ENCODE data around the gene MT1E. TPM values are rescaled to one million over a fixed set of nuclear protein-coding genes. Genes with fewer than 3 reads are reported as not detected.
"Not testable (repeated sequence)": the region's sequence is repeated elsewhere in the genome, so short reads cannot be mapped to it uniquely, and the experiment has no call there.

Gene MT1E
- total RNA-seq (1 to 10 TPM; 1.3 to 1.6 TPM), polyA plus RNA-seq (10 to 100 TPM in 2 of 3 donors, 1 to 10 TPM in 1; 7.1 to 21.9 (median 10.5) TPM), total RNA-seq (0 to 4.0 (median 0.54) reads per million in 6 experiments)

DNA sequence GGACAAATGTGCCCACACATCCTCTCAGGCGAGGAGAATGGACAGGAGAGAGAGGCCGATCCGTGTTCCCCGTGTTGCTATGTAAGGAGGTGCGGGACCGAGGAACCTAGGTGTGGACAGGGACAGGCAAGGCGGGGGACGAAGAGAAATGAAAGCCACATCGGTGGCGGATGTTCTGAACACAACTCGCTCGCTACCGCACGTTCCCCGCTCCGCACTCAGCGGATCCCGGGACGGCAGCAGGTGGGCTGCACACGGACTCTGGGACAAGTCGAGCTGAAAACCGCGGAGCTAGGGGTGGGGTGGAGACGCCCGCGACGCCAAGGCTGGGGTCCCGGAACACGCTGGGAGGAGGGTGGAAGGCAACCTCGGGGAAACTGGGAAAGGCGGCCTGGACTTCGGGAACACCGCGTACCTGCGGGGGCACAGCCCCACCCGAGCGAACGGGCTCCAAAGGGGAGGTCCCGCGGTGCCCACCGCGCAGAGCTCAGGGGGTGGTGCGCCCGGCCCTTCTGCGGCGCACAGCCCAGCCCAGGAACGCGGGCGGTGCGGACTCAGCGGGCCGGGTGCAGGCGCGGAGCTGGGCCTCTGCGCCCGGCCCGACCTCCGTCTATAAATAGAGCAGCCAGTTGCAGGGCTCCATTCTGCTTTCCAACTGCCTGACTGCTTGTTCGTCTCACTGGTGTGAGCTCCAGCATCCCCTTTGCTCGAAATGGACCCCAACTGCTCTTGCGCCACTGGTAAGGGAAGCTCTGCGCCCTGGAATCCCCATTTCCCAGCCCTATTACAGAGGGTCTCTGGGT is at the start of gene MT1E:
TSS of gene MT1E (plus strand) at position 642 of the 803 bp plus-strand sequence. CDS start at position 713, 71 bp downstream.
- H3K4me1 Mint-ChIP-seq: peaks cover 10 to 21% (median 17%) of the 10 kb centered on the region in 4 donors
- H3K27ac Mint-ChIP-seq: peak within 1 kb of the TSS; percentile 65 to 93 (median 84)
- H3K27me3 Mint-ChIP-seq: peaks cover 0 to 14% (median 5%) of the 10 kb centered on the region in 5 donors
- ATAC-seq (peak; percentile 90 to 93), DNase-seq (peak in 7 of 10 donors; percentile 16 to 50 (median 38))
- H3K9me3 Mint-ChIP-seq: no peaks in the 10 kb centered on the region
- peaks cover 0 to 2% (median 0%) of the 10 kb centered on the region in 3 donors for H3K36me3 Mint-ChIP-seq
- POLR2A ChIA-PET: interaction anchor here (0.7 to 6.7 kb wide), 5 partner anchors 15 to 20 kb away, joined by 3 to 50 read pairs (median 4); partner anchors contain the start of gene MT2A
- H3K4me3 Mint-ChIP-seq: peak within 1 kb of the TSS; percentile 85 to 95 (median 90)

DNA sequence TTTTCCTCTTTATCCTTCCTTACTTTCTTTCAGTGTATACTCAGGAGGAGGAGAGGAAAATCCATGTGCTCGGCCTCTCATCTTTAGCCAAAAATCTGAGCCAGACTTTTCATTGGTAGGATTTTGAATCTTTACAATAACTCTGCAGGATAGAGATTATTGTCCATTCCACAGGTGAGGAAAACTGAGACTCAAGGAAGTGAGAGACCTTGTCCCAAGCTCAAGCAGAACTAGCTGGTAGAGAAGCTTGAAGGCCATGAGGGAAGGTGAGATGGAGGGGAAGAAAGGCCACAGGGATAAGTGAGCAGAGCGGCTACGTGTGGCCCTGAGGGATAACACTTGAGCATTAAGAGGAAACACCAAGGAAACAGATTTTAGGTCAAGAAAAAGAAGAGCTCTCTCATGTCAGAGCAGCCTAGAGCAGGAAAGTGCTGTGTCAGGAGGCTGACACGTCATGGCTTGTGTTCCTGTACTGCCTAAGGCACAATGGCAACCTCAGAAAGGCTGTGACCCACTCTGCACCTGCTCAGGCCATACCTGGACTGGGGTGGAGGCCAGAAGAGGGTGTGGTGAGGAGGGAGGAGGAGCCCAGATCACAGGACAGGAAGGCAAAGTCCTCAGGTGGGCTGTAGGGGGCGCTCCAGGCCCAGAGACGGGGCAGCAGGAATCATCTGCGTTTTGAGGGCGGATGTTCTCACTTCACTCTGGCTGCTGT is 48.8 kb upstream of the MT1E start:
- H3K4me3 Mint-ChIP-seq: no peak overlapping the region
- DNase-seq (peak; percentile 78 to 93 (median 88)), ATAC-seq (peak; percentile 100)
- POLR2A ChIA-PET: interaction anchor here (0.6 to 2.6 kb wide), 10 partner anchors 24 to 137 kb away, joined by 3 to 16 read pairs (median 3); no protein-coding TSS in a partner anchor
- H3K27me3 Mint-ChIP-seq: no peaks in the 10 kb centered on the region
- H3K9me3 Mint-ChIP-seq: peaks cover 0 to 9% (median 0%) of the 10 kb centered on the region in 9 donors
- H3K4me1 Mint-ChIP-seq: peaks cover 6 to 10% (median 6%) of the 10 kb centered on the region in 4 donors
- H3K36me3 Mint-ChIP-seq: no peaks in the 10 kb centered on the region
- H3K27ac Mint-ChIP-seq: peak overlapping the region in 8 of 10 donors; percentile 38 to 89 (median 74)

DNA sequence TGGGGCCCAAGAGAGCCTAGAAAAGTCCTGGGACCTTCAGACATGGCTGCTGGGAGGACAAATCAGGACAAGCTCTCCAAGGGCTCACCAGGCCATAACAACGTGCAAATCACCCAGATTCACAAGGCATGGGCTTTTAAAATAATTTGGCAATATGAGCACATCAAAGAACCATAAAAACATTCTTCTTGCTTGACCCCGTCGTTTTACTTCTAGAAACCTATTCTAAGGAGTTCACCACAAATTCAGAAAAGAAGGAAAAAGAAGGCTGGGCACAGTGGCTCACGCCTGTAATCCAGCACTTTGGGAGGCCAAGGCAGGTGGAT is 48.3 kb upstream of the MT1E start:
- H3K9me3 Mint-ChIP-seq: peaks cover 0 to 9% (median 0%) of the 10 kb centered on the region in 9 donors
- DNase-seq: no peak
- peaks cover 6 to 10% (median 6%) of the 10 kb centered on the region in 4 donors for H3K4me1 Mint-ChIP-seq
- H3K27ac Mint-ChIP-seq: peak overlapping the region in 8 of 10 donors; percentile 38 to 89 (median 74)
- POLR2A ChIA-PET: interaction anchor here (0.6 to 2.6 kb wide), 8 partner anchors 24 to 136 kb away, joined by 3 to 16 read pairs (median 3); no protein-coding TSS in a partner anchor
- no peak overlapping the region for H3K4me3 Mint-ChIP-seq
- H3K36me3 Mint-ChIP-seq: no peaks in the 10 kb centered on the region
- ATAC-seq: no peak
- H3K27me3 Mint-ChIP-seq: no peaks in the 10 kb centered on the region

DNA sequence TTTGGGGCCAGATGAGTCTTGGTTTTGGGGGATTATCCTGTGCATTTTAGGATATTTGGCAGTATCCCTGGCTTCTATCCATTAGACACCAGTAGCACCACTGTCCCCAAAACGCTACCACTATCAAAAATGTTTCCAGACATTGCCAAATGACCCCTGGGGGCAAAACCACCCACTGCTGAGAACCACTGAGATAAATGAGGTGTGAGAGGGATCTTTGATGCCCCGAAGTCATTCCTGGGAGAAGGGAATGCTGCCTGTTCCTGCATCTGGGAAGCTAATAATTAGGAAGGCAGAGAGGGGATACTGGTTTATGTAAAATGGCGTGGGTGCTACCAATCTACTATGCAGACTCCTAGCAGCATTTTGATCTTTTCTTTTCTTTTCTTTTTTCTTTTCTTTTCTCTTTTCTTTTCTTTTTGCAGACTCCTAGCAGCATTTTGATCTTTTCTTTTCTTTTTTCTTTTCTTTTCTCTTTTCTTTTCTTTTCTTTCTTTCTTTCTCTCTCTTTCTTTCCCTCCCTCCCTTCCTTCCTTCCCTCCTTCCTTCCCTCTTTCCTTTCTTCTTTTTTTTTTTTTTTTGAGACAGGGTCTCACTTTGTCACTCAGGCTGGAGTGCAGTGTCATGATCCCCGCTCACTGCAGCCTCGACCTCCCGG is 45.1 kb upstream of the MT1E start:
- no peak for DNase-seq
- no peaks in the 10 kb centered on the region for H3K9me3 Mint-ChIP-seq
- H3K4me3 Mint-ChIP-seq: no peak overlapping the region
- peaks cover 6 to 10% (median 6%) of the 10 kb centered on the region in 4 donors for H3K4me1 Mint-ChIP-seq
- peaks cover 0 to 5% (median 0%) of the 10 kb centered on the region in 5 donors for H3K27me3 Mint-ChIP-seq
- H3K27ac Mint-ChIP-seq: peak overlapping the region in 1 of 10 donors; percentile 49
- H3K36me3 Mint-ChIP-seq: no peaks in the 10 kb centered on the region
- no peak for ATAC-seq
- POLR2A ChIA-PET: no interaction called here

DNA sequence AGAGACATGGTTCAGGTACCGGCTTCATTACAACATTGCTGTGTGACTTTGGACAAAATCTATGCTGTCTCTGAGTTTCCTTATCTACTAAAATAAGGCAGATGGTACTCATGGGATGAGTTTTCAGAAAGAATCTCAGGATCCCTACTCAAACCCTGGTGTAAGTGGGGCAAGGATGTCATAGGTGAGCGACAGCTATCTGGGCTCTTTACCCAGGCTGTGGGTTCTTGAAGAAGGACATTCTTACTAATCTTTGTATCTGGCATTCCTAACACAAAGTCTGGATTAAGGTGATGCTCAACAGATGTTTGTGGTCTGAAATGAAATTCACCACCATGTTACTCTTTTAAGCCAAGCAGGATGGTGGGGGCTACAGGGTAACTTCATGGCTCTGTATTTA is 42.7 kb upstream of the MT1E start:
- H3K27ac Mint-ChIP-seq, H3K4me3 Mint-ChIP-seq, H3K9me3 Mint-ChIP-seq, H3K36me3 Mint-ChIP-seq, ATAC-seq, H3K27me3 Mint-ChIP-seq, H3K4me1 Mint-ChIP-seq, DNase-seq: not testable (repeated sequence)
- POLR2A ChIA-PET: interaction anchor here (0.9 kb wide), 1 partner anchor 126 kb away, joined by 3 read pairs; no protein-coding TSS in a partner anchor

DNA sequence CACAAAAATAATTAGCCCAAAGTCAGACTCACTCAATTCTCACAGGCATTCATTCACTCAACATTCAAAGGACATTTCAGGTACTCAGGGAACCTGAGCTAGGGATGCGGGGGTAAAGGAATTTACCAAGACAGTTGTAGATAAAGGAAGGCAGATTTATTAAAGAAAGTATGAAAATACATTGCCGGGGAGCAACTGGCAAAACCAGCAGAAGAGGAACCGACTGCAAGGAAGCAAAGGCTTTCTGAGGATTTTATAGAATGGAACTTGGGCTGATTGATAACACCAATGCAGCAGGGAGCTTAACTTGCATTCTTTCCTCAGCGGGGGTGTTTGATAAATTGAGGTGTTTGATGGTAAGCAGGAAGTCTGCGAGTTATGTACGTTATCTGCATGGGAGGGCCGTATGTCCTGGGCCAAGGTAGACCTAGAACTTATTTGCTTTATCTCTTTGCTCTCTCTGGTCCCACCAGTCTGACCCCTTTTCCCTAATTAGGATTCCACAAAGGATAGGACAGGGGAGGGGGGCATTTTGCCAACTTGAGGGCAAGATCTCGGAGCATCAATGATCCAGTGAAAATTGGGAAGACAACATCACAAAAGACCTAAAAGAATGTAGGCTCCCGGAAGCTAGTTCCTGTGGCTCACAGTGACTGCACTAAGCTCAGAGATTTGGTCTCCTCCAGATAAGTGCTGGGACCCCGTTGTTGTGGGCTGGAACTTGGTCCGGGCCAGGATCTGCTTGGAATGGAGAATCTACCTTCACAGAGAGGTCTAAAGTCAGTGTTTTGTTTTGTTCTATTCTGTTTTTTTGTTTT is 42.0 kb upstream of the MT1E start:
- Mint-ChIP-seq H3K36me3 (no peaks in the 10 kb centered on the region), H3K27ac (no peak overlapping the region), H3K9me3 (no peaks in the 10 kb centered on the region), H3K4me1 (peaks cover 0 to 2% (median 0%) of the 10 kb centered on the region in 4 donors), H3K4me3 (no peak overlapping the region), H3K27me3 (peaks cover 0 to 6% (median 0%) of the 10 kb centered on the region in 5 donors)
- no peak for DNase-seq
- POLR2A ChIA-PET: interaction anchor here (0.9 kb wide), 1 partner anchor 125 kb away, joined by 3 read pairs; no protein-coding TSS in a partner anchor
- no peak for ATAC-seq

DNA sequence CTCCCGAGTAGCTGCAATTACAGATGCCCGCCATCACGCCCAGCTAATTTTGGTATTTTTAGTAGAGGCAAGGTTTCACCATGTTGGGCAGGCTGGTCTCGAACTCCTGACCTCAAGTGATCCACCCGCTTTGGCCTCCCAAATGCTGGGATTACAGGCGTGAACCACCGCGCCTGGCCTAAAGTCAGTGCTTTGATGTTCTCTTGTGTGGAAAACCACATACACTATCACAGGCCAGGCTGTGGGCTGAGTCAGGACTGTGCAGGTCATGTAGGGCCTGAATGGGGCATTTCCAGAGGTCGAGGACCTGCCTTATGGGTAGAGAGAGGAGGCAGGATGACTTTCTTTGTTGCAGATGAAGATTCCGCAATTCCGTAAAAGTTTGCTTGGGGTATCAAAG is 41.3 kb upstream of the MT1E start:
- no peak overlapping the region for H3K27ac Mint-ChIP-seq
- H3K36me3 Mint-ChIP-seq: no peaks in the 10 kb centered on the region
- no peak overlapping the region for H3K4me3 Mint-ChIP-seq
- H3K9me3 Mint-ChIP-seq: no peaks in the 10 kb centered on the region
- POLR2A ChIA-PET: no interaction called here
- ATAC-seq (no peak), DNase-seq (no peak)
- peaks cover 0 to 9% (median 0%) of the 10 kb centered on the region in 5 donors for H3K27me3 Mint-ChIP-seq
- H3K4me1 Mint-ChIP-seq: peaks cover 0 to 5% (median 4%) of the 10 kb centered on the region in 4 donors

DNA sequence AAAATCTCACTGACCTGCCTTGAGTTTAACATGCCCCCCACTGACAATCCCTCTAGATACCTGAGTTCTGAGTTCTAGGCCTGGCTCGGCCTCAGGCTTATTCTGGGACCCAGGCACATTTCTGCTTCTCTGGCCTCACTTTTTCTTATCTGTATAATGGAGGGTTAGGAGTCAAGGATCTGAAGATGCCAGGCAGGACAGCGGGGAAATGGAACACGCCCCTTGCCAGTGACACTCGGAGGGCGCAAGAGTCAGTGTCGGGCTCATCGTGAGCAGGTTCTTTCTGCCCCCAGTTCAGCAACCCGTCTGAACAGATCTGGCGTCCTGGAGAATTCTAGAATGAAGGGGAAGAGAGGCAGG is 36.8 kb upstream of the MT1E start:
- Mint-ChIP-seq H3K36me3 (no peaks in the 10 kb centered on the region), H3K4me3 (peak overlapping the region; percentile 80 to 94 (median 90)), H3K9me3 (no peaks in the 10 kb centered on the region), H3K27ac (peak overlapping the region in 5 of 10 donors; percentile 52 to 86 (median 75)), H3K27me3 (peaks cover 0 to 14% (median 2%) of the 10 kb centered on the region in 5 donors), H3K4me1 (peaks cover 8 to 15% (median 11%) of the 10 kb centered on the region in 4 donors)
- ATAC-seq: no peak
- POLR2A ChIA-PET: interaction anchor here (0.6 to 1.8 kb wide), 5 partner anchors 12 to 31 kb away, joined by 3 to 5 read pairs (median 3); partner anchors contain the start of gene MT2A
- no peak for DNase-seq

DNA sequence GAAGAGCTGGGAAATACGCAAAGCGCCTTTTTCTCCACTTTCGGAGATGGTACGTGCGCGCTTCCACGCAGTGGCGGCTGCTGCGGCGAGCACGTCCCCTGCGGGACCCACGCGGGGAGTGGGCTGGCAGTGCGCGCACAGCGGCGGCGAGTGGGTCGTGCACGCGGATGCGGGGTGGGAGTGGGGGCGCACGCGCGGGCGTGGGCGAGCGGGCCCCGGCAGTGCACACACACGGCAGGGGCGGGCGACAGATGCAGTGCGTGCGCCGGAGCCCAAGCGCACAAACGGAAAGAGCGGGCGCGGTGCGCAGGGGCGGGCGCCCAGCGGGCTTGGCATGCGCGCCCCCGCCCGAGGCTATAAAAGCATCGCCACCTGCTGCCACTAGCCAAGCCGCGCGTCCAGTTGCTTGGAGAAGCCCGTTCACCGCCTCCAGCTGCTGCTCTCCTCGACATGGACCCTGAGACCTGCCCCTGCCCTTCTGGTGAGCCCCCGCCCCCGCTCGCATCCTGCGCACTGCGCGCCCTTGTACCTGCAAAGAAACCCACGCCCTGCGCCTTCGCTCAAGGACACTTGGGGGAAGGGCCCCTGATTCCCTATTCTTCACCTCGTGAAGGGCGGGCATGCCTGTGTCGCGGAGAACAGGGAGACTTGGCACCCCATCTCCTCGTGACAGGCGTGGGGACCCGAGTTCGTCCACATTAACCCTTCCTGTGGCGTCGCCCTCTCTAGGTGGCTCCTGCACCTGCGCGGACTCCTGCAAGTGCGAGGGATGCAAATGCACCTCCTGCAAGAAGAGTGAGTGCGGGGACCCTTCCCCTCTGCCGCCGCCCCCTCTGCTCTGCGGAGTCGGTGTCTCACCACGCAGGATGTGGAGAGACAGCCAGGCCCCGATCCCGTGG is 36.2 kb upstream of the MT1E start, which contains the start of gene MT3:
TSS of gene MT3 (plus strand) at position 388 of the 899 bp plus-strand sequence. CDS start at position 451, 63 bp downstream.
- H3K27ac Mint-ChIP-seq: peak within 1 kb of the TSS in 8 of 10 donors; percentile 24 to 86 (median 64)
- peaks cover 8 to 15% (median 11%) of the 10 kb centered on the region in 4 donors for H3K4me1 Mint-ChIP-seq
- H3K27me3 Mint-ChIP-seq: peaks cover 0 to 14% (median 2%) of the 10 kb centered on the region in 5 donors
- H3K4me3 Mint-ChIP-seq: peak within 1 kb of the TSS; percentile 80 to 94 (median 90)
- no peaks in the 10 kb centered on the region for H3K9me3 Mint-ChIP-seq
- POLR2A ChIA-PET: interaction anchor here (0.6 to 1.8 kb wide), 5 partner anchors 11 to 31 kb away, joined by 3 to 5 read pairs (median 3); partner anchors contain the start of gene MT2A
- ATAC-seq (peak; percentile 91 to 95), DNase-seq (peak; percentile 19 to 70 (median 38))
- peaks cover 0 to 2% (median 0%) of the 10 kb centered on the region in 3 donors for H3K36me3 Mint-ChIP-seq

DNA sequence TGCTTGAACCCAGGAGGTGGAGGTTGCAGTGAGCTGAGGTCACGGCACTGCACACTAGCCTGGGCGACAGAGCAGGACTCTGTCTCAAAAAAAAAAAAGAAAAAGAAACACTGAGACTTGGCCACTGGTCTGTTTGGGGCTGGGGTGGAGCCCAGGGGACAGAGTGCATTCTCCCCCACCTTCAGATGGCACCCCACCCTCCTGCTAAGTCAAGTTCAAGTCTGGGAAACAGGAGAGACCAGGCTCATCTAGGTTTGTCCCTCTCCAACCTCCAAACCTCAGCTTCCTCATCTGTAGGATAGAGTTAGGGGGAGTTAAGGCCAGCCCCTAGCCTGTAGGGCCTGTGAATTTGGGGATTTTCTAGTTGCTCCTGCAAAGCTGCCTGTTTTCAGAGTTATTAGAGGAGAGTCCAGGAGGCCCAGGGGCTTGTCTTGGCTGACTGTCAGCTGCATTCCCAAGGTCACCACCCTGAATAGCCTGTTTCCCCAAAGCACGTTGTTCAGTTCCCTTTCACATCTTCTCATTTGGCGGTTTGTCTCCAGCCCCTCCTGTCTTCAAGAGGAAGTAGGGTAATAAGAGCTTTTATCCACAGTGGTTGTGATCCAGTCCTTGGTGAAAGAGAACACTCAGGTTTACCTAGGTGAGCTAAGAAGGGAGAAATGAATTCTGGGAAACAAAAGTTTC is 34.1 kb upstream of the MT1E start:
- Mint-ChIP-seq H3K4me1 (peaks cover 8 to 15% (median 11%) of the 10 kb centered on the region in 4 donors), H3K9me3 (no peaks in the 10 kb centered on the region), H3K4me3 (peak overlapping the region in 1 of 10 donors; percentile 16), H3K27ac (no peak overlapping the region), H3K27me3 (peaks cover 0 to 9% (median 2%) of the 10 kb centered on the region in 5 donors), H3K36me3 (peaks cover 0 to 2% (median 0%) of the 10 kb centered on the region in 3 donors)
- POLR2A ChIA-PET: interaction anchor here (0.7 to 1.5 kb wide), 4 partner anchors 14 to 86 kb away, joined by 3 to 4 read pairs (median 4); no protein-coding TSS in a partner anchor
- ATAC-seq (no peak), DNase-seq (no peak)
